H1 (cell line): ENCODE results near the gene GALNT18. TPM values are rescaled to one million over a fixed set of nuclear protein-coding genes. Genes with fewer than 3 reads are reported as not detected.

Source experiments
- CTCF ChIA-PET: fragments of 300-600 bp; sonication (Branson Sonifier 250); formaldehyde crosslinking; loops from one replicate; lab custom pipeline; 2021; ENCODE audit not compliant: partially characterized antibody; lab: Charles Lee
- POLR2A ChIA-PET: fragments of 300-600 bp; sonication (Branson Sonifier 250); formaldehyde crosslinking; loops from one replicate; lab custom pipeline; 2021; ENCODE audit warnings: inconsistent platforms; ENCODE audit not compliant: partially characterized antibody; lab: Charles Lee
- DNase-seq, 2 experiments: peaks; one replicate each; pipeline versions ENCODE4 v3.0.0 to v3.0.0-alpha.2; 2010 to 2022; ENCODE audit warnings: low spot score in 2 of 2, low read depth in 1 of 2, mixed read lengths in 1 of 2
- FAIRE-seq: peaks from 2 replicates; lab custom pipeline; 2011; peaks lifted over from hg19 to GRCh38; lab: Jason Lieb, UNC
- H2AFZ ChIP-seq: 2 replicates; pipeline ENCODE4 v1.8.1; 2012; ENCODE audit warnings: low read length, inconsistent platforms
- H2AK5ac ChIP-seq: 2 replicates; pipeline ENCODE4 v1.6.1; 2013; ENCODE audit warnings: low read depth, low read length
- H2BK120ac ChIP-seq: replicated peaks from 2 replicates; pipeline ENCODE3; 2013; ENCODE audit warnings: low read depth, low read length, inconsistent platforms
- H2BK12ac ChIP-seq: 2 replicates; pipeline ENCODE4 v1.6.1; 2013; ENCODE audit warnings: low read depth, low read length
- H2BK15ac ChIP-seq: 2 replicates; pipeline ENCODE4 v1.6.1; 2013; ENCODE audit warnings: low read length
- H2BK20ac ChIP-seq: 2 replicates; pipeline ENCODE4 v1.6.1; 2013; ENCODE audit warnings: low read length
- H2BK5ac ChIP-seq: 2 replicates; pipeline ENCODE4 v1.6.1; 2013; ENCODE audit warnings: low read depth, low read length
- H3K14ac ChIP-seq: 2 replicates; pipeline ENCODE4 v1.6.1; 2013; ENCODE audit warnings: inconsistent platforms; ENCODE audit not compliant: insufficient read length
- H3K18ac ChIP-seq: 2 replicates; pipeline ENCODE4 v1.6.1; 2013; ENCODE audit warnings: low read length; ENCODE audit errors: extremely low read depth
- H3K23ac ChIP-seq: 2 replicates; pipeline ENCODE4 v1.6.1; 2013; ENCODE audit warnings: inconsistent platforms; ENCODE audit not compliant: insufficient read length
- H3K23me2 ChIP-seq: 2 replicates; pipeline ENCODE4 v1.6.1; 2013; ENCODE audit warnings: low read depth, low read length
- H3K27ac ChIP-seq: 2 replicates; pipeline ENCODE4 v1.6.1; 2011; ENCODE audit warnings: low read depth, low read length, inconsistent platforms
- H3K27me3 ChIP-seq, 4 experiments: replicated peaks in 1 of 4; 1 replicate in 1 of 4; 2 replicates in 3 of 4; pipeline versions ENCODE4 v1.6.1 to v1.8.1; 2011 to 2013; ENCODE audit warnings: low read length in 3 of 4, mild to moderate bottlenecking in 3 of 4, inconsistent platforms in 2 of 4, mixed read lengths in 2 of 4, moderate library complexity in 1 of 4; ENCODE audit not compliant: control insufficient read depth in 3 of 4, insufficient read depth in 3 of 4; ENCODE audit errors: extremely low read depth in 1 of 4
- H3K36me3 ChIP-seq, 4 experiments: 2 replicates each; pipeline versions ENCODE4 v1.6.1 to v1.8.1; 2011 to 2013; ENCODE audit warnings: mild to moderate bottlenecking in 4 of 4, low read length in 3 of 4, moderate library complexity in 2 of 4, control low read depth in 1 of 4, inconsistent platforms in 1 of 4; ENCODE audit not compliant: insufficient read depth in 4 of 4, control insufficient read depth in 2 of 4
- H3K4ac ChIP-seq: replicated peaks from 2 replicates; pipeline ENCODE3; 2013; ENCODE audit warnings: low read length, low read depth, mixed read lengths, inconsistent platforms; ENCODE audit not compliant: insufficient read length
- H3K4me1 ChIP-seq, 4 experiments: replicated peaks in 1 of 4; 1 replicate in 1 of 4; 2 replicates in 3 of 4; pipeline versions ENCODE4 v1.6.1 to v1.8.1; 2011 to 2013; ENCODE audit warnings: low read length in 3 of 4, inconsistent platforms in 2 of 4, mixed read lengths in 1 of 4; ENCODE audit not compliant: insufficient read depth in 4 of 4, control insufficient read depth in 3 of 4
- H3K4me2 ChIP-seq, 2 experiments: 2 replicates each; pipeline versions ENCODE4 v1.6.1 to v1.8.1; 2011 to 2013; ENCODE audit warnings: low read depth in 2 of 2, low read length in 2 of 2, control low read depth in 1 of 2, inconsistent platforms in 1 of 2, mild to moderate bottlenecking in 1 of 2; ENCODE audit not compliant: insufficient read depth in 1 of 2
- H3K4me3 ChIP-seq, 4 experiments: fragments of 200-600, 300-600 bp in 1 of 4; sonication (generic), shearing (Covaris generic), sonication (Bioruptor Twin) in 1 of 4; 2 replicates each; pipeline versions ENCODE4 v1.5.1 to v1.8.1; 2011 to 2016; ENCODE audit warnings: low read length in 4 of 4, low read depth in 3 of 4, control low read depth in 2 of 4, inconsistent platforms in 2 of 4, mild to moderate bottlenecking in 2 of 4, mixed read lengths in 1 of 4, moderate library complexity in 1 of 4; ENCODE audit not compliant: insufficient read depth in 2 of 4; ENCODE audit errors: extremely low read depth in 1 of 4
- H3K56ac ChIP-seq: replicated peaks from 2 replicates; pipeline ENCODE3; 2013; ENCODE audit warnings: low read depth, mild to moderate bottlenecking, mixed read lengths, low read length, inconsistent platforms; ENCODE audit not compliant: insufficient read length
- H3K79me1 ChIP-seq: 2 replicates; pipeline ENCODE4 v1.6.1; 2013; ENCODE audit warnings: low read depth, low read length, control low read depth
- H3K79me2 ChIP-seq, 2 experiments: 2 replicates each; pipeline versions ENCODE4 v1.6.1 to v1.8.1; 2012 to 2013; ENCODE audit warnings: low read length in 2 of 2, mild to moderate bottlenecking in 2 of 2, inconsistent platforms in 1 of 2; ENCODE audit not compliant: insufficient read depth in 2 of 2, control insufficient read depth in 1 of 2
- H3K9ac ChIP-seq, 4 experiments: replicated peaks in 1 of 4; 1 replicate in 1 of 4; 2 replicates in 3 of 4; pipeline versions ENCODE4 v1.6.1 to v1.8.1; 2011 to 2013; ENCODE audit warnings: low read depth in 3 of 4, low read length in 3 of 4, control low read depth in 2 of 4, mild to moderate bottlenecking in 2 of 4, moderate library complexity in 2 of 4, inconsistent platforms in 1 of 4; ENCODE audit errors: extremely low read depth in 1 of 4
- H3K9me3 ChIP-seq, 2 experiments: 2 replicates each; pipeline versions ENCODE4 v1.6.1 to v1.8.1; 2012 to 2013; ENCODE audit warnings: mild to moderate bottlenecking in 2 of 2, moderate library complexity in 2 of 2, control low read depth in 1 of 2, inconsistent platforms in 1 of 2, low read depth in 1 of 2, low read length in 1 of 2, mixed read lengths in 1 of 2; ENCODE audit not compliant: insufficient read depth in 2 of 2
- H4K20me1 ChIP-seq, 2 experiments: replicated peaks in 1 of 2; 2 replicates each; pipeline versions ENCODE3 to v1.8.1; 2011 to 2013; ENCODE audit warnings: inconsistent platforms in 2 of 2, low read length in 2 of 2, mild to moderate bottlenecking in 1 of 2; ENCODE audit not compliant: insufficient read depth in 2 of 2, control insufficient read depth in 1 of 2
- H4K5ac ChIP-seq: 2 replicates; pipeline ENCODE4 v1.6.1; 2013; ENCODE audit warnings: low read length, low read depth, mixed read lengths, inconsistent platforms; ENCODE audit not compliant: insufficient read length
- H4K8ac ChIP-seq: 2 replicates; pipeline ENCODE4 v1.8.0; 2013; ENCODE audit warnings: mild to moderate bottlenecking, moderate library complexity, low read length, inconsistent platforms; ENCODE audit not compliant: insufficient read depth; ENCODE audit errors: extremely low read depth
- H4K91ac ChIP-seq: replicated peaks from 2 replicates; pipeline ENCODE3; 2013; ENCODE audit warnings: low read length, mixed read lengths, inconsistent platforms; ENCODE audit not compliant: insufficient read length
- ATF3 ChIP-seq: IDR thresholded peaks from 2 replicates; pipeline ENCODE4 v1.6.1; 2011; ENCODE audit warnings: low read depth, mild to moderate bottlenecking, low read length; ENCODE audit not compliant: insufficient read depth
- CHD1 ChIP-seq: IDR thresholded peaks from 2 replicates; pipeline ENCODE4 v1.6.1; 2012; ENCODE audit warnings: low read depth, low read length, improper control_type of control experiment
- CHD2 ChIP-seq: IDR thresholded peaks from 2 replicates; pipeline ENCODE4 v1.6.1; 2012; ENCODE audit warnings: low read length, improper control_type of control experiment
- CREB1 ChIP-seq: IDR thresholded peaks from 2 replicates; pipeline ENCODE4 v1.6.1; 2012; ENCODE audit warnings: inconsistent platforms
- KDM5A ChIP-seq: fragments of 200-600 bp; IDR thresholded peaks from 2 replicates; pipeline ENCODE4 v1.7.1; 2012; ENCODE audit warnings: mild to moderate bottlenecking, low read length, inconsistent platforms, mixed read lengths
- SIN3A ChIP-seq, 2 experiments: IDR thresholded peaks in 1 of 2; conservative IDR thresholded peaks in 1 of 2; 2 replicates each; pipeline ENCODE4 v1.6.1; 2011 to 2012; ENCODE audit warnings: low read length in 2 of 2, improper control_type of control experiment in 1 of 2, low read depth in 1 of 2, mild to moderate bottlenecking in 1 of 2
- SIRT6 ChIP-seq: IDR thresholded peaks from one replicate; pipeline ENCODE4 v1.7.1; 2012; ENCODE audit warnings: low read length, inconsistent platforms
- SUZ12 ChIP-seq: fragments of 200-600 bp; sonication (generic); IDR thresholded peaks from 2 replicates; pipeline ENCODE4 v1.6.1; 2012; ENCODE audit warnings: mild to moderate bottlenecking, inconsistent platforms, low read length, moderate library complexity, mixed read lengths
- TAF1 ChIP-seq: IDR thresholded peaks from 2 replicates; pipeline ENCODE4 v1.6.1; 2011; ENCODE audit warnings: mild to moderate bottlenecking, low read depth, low read length
- TCF12 ChIP-seq: IDR thresholded peaks from 2 replicates; pipeline ENCODE4 v1.6.1; 2011; ENCODE audit warnings: low read depth, mild to moderate bottlenecking, low read length
- YY1 ChIP-seq: IDR thresholded peaks from 2 replicates; pipeline ENCODE4 v1.6.1; 2011; ENCODE audit warnings: low read depth, mild to moderate bottlenecking, low read length
- ZNF274 ChIP-seq: IDR thresholded peaks from 2 replicates; pipeline ENCODE4 v1.7.0; 2012; ENCODE audit warnings: low read length, borderline replicate concordance; ENCODE audit errors: extremely low read depth
- WGBS, 2 experiments: shearing (Covaris generic) in 1 of 2; methylation state at CpG; one replicate each; pipeline versions ENCODE4 v1.1.6 to v1.1.7; 2013 to 2015; ENCODE audit warnings: low lambda C conversion rate in 2 of 2, mixed read lengths in 2 of 2, inconsistent platforms in 1 of 2, low coverage in 1 of 2, missing lambda C conversion rate in 1 of 2; ENCODE audit not compliant: insufficient replicate concordance in 2 of 2, insufficient coverage in 1 of 2, insufficient read length in 1 of 2; ENCODE audit errors: extremely low coverage in 1 of 2, missing lambda C conversion rate in 1 of 2; 5-methylcytosine and 5-hydroxymethylcytosine counted together
- polyA plus RNA-seq, 7 experiments: library from polyadenylated mRNA; depleted of rRNA in 3 of 7; stranded (reverse) in 5 of 7; unstranded in 2 of 7; fragments of >200 nt in 5 of 7; fragments of 200-250 nt in 2 of 7; gene quantifications; 1 replicate in 5 of 7; 2 replicates in 1 of 7; 4 replicates in 1 of 7; pipeline versions ENCODE4 v1.2.1 to v1.2.3, GENCODE V29; 2011 to 2013; ENCODE audit warnings: missing spikeins in 2 of 7, mixed read lengths in 2 of 7
- total RNA-seq: library from RNA; stranded (reverse); fragmentation: NEBNext Ultra II Directional; extraction: Animal tissue kit (Norgen Biotek cat#: 25700); gene quantifications from 2 replicates; pipeline ENCODE4 v1.2.1, GENCODE V29; 2021

Gene GALNT18
- total and polyA plus RNA-seq, 2 of the 8 experiments (the other 6 are each of a cell fraction or from before 2014, with no cell fraction given) = 6.0 to 9.4 TPM

- no peak for FAIRE-seq
- Histone ChIP-seq H4K5ac (no peak overlapping the region), H3K79me2 (no peaks in the 10 kb centered on the region), H2BK5ac (no peak overlapping the region), H3K18ac (no peak overlapping the region), H3K56ac (no peak overlapping the region), H3K4me2 (no peak overlapping the region), H3K27me3 (no peaks in the 10 kb centered on the region), H2BK120ac (no peak overlapping the region), H3K9ac (no peak overlapping the region), H4K20me1 (peaks cover 0 to 1% of the 10 kb centered on the region in 2 experiments), H3K14ac (no peak overlapping the region), H4K91ac (no peak overlapping the region), H4K8ac (no peak overlapping the region), H3K79me1 (no peaks in the 10 kb centered on the region), H3K36me3 (no peaks in the 10 kb centered on the region), H3K23me2 (no peaks in the 10 kb centered on the region), H2AFZ (no peak overlapping the region), H3K27ac (no peak overlapping the region), H3K4me1 (peaks cover 0 to 9% (median 3%) of the 10 kb centered on the region in 4 experiments; a peak in 6 of 7 replicates), H2BK12ac (no peak overlapping the region), H3K23ac (no peak overlapping the region), H2BK20ac (no peak overlapping the region), H2BK15ac (no peak overlapping the region), H3K4me3 (no peak overlapping the region), H2AK5ac (no peak overlapping the region), H3K4ac (no peak overlapping the region), H3K9me3 (no peaks in the 10 kb centered on the region)
- CTCF ChIA-PET = interaction anchor here (1.2 to 1.4 kb wide), 2 partner anchors 18 to 91 kb away, joined by 3 read pairs; no protein-coding TSS in a partner anchor
- 80% methylated on average over 3 of the region's 3 CpGs; no CpG with 5 or more reads in 1 of the 2 experiments for WGBS, 2 experiments
- no peak for DNase-seq
- POLR2A ChIA-PET = interaction anchor here (1.2 kb wide), 1 partner anchor 8 kb away, joined by 4 read pairs; no protein-coding TSS in a partner anchor
- no peak for TF ChIP-seq ATF3
- TF ChIP-seq CREB1 = no peak
- TF ChIP-seq CHD2 = no peak
- TF ChIP-seq CHD1 = no peak
- TF ChIP-seq TCF12 = no peak
- no peak for TF ChIP-seq TAF1
- TF ChIP-seq ZNF274 = no peak
- TF ChIP-seq SIRT6 = no peak
- no peak for TF ChIP-seq YY1
- no peak for TF ChIP-seq SIN3A (conservative IDR thresholded peaks at IDR 0.05 in 1 of 2, IDR thresholded peaks at IDR 0.05 in 1 of 2; ENCODE audit: low read depth in 1 of 2, low read length in 2 of 2)
- TF ChIP-seq SUZ12 = no peak
- no peak for TF ChIP-seq KDM5A
Observed at GRCh38 chr11:11419747-11420146, 202.1 kb downstream of the GALNT18 start.
